ENCODE data around the gene CENPQ. TPM values are rescaled to one million over a fixed set of nuclear protein-coding genes. Genes with fewer than 3 reads are reported as not detected.

The CENPQ gene
- polyA plus RNA-seq, 3 donors, result 10.1 to 10.5 (median 10.2) TPM

GRCh38 chr6:49539102-49539501, 75.9 kb downstream of the CENPQ start:
- no peak for DNase-seq

DNA sequence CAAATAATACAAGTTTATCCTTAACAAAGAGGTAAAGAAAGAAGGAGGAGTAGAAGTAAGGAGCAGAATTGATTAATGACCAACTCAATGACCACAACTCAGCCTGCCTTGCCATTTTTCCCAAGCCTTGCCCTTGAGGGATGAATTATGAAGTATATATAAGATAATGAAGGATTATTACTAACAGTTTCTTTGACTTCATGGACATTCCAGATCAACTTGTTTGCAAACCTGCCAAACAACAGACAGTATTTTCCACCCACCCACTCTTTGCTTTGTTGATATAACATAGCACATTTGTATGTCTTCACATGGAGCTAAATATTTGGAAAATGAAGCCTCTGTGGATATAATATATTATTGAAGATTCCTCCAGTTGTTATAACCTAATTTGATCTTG, 77.4 kb downstream of the CENPQ start:
- no peak for DNase-seq

- DNase-seq, result no peak
Measured at GRCh38 chr6:49541210-49541724, 78.1 kb downstream of the CENPQ start.

GRCh38 chr6:49541936-49542335, 78.8 kb downstream of the CENPQ start:
- DNase-seq, result no peak

Other genes with a start within 250 kb of the CENPQ start
- 10 to 100 TPM; 44.4 to 46.3 (median 44.8) TPM for gene MMUT, start 117 bp upstream of the CENPQ start, polyA plus RNA-seq (ENCODE audit: insufficient read length in 3 of 3)
- gene GLYATL3, start 36.6 kb downstream of the CENPQ start, polyA plus RNA-seq (ENCODE audit: insufficient read length in 3 of 3), result not detected
- 1 to 10 TPM in 2 of 3 donors, under 1 TPM in 1; 0.57 to 1.2 (median 1.0) TPM for gene C6orf141, start 87.3 kb downstream of the CENPQ start, polyA plus RNA-seq (ENCODE audit: insufficient read length in 3 of 3)
- 1 to 10 TPM in 1 of 3 donors, under 1 TPM in 2; 0.71 to 1.6 (median 0.88) TPM for gene RHAG, start 173.5 kb downstream of the CENPQ start, polyA plus RNA-seq (ENCODE audit: insufficient read length in 3 of 3)

All from renal pelvis (tissue), 4 donors.